H1 (cell line): ENCODE results near the gene AMPD3. TPM values are rescaled to one million over a fixed set of nuclear protein-coding genes. Genes with fewer than 3 reads are reported as not detected.

ENCODE experiments used
- BACH1 ChIP-seq: IDR thresholded peaks from 2 replicates; pipeline ENCODE4 v1.6.1; 2012; ENCODE audit warnings: low read length, improper control_type of control experiment
- BCL11A ChIP-seq, 2 experiments: IDR thresholded peaks; one replicate each; pipeline ENCODE4 v1.6.1; 2011; ENCODE audit warnings: low read depth in 2 of 2, low read length in 2 of 2, mild to moderate bottlenecking in 2 of 2
- BRCA1 ChIP-seq: IDR thresholded peaks from 2 replicates; pipeline ENCODE4 v1.6.1; 2012; ENCODE audit warnings: low read depth, low read length, improper control_type of control experiment
- CHD2 ChIP-seq: IDR thresholded peaks from 2 replicates; pipeline ENCODE4 v1.6.1; 2012; ENCODE audit warnings: low read length, improper control_type of control experiment
- HDAC2 ChIP-seq, 2 experiments: fragments of 300-600 bp in 1 of 2; sonication (generic) in 1 of 2; IDR thresholded peaks; 2 replicates each; pipeline ENCODE4 v1.6.1; 2011 to 2012; ENCODE audit warnings: low read depth in 2 of 2, low read length in 2 of 2, mild to moderate bottlenecking in 2 of 2, moderate library complexity in 2 of 2, borderline replicate concordance in 1 of 2, inconsistent platforms in 1 of 2
- HDAC6 ChIP-seq: IDR thresholded peaks from one replicate; pipeline ENCODE4 v1.7.1; 2012; ENCODE audit warnings: low read depth, mild to moderate bottlenecking, inconsistent platforms, low read length, moderate library complexity
- KDM1A ChIP-seq: fragments of 200-600, 300-600 bp; sonication (generic); IDR thresholded peaks from 2 replicates; pipeline ENCODE4 v1.7.1; 2016; ENCODE audit warnings: mild to moderate bottlenecking, low read length, borderline replicate concordance
- MAFK ChIP-seq: IDR thresholded peaks from 2 replicates; pipeline ENCODE4 v1.6.1; 2012; ENCODE audit warnings: low read depth, mild to moderate bottlenecking, improper control_type of control experiment, low read length
- POLR2A ChIP-seq, 2 experiments: IDR thresholded peaks; 1 replicate in 1 of 2; 2 replicates in 1 of 2; pipeline ENCODE4 v1.6.1; 2011; ENCODE audit warnings: low read depth in 2 of 2, low read length in 2 of 2, mild to moderate bottlenecking in 2 of 2; ENCODE audit errors: control extremely low read depth in 1 of 2
- POLR2AphosphoS5 ChIP-seq: IDR thresholded peaks from 2 replicates; pipeline ENCODE4 v1.6.1; 2011; ENCODE audit warnings: low read depth, low read length
- RXRA ChIP-seq: IDR thresholded peaks from 2 replicates; pipeline ENCODE4 v1.6.1; 2011; ENCODE audit warnings: low read depth, mild to moderate bottlenecking, low read length, moderate library complexity; ENCODE audit not compliant: insufficient read depth
- SP1 ChIP-seq: IDR thresholded peaks from 2 replicates; pipeline ENCODE4 v1.6.1; 2011; ENCODE audit warnings: low read depth, low read length
- SP4 ChIP-seq: IDR thresholded peaks from 2 replicates; pipeline ENCODE4 v1.6.1; 2012; ENCODE audit warnings: low read length, inconsistent platforms
- TAF1 ChIP-seq: IDR thresholded peaks from 2 replicates; pipeline ENCODE4 v1.6.1; 2011; ENCODE audit warnings: mild to moderate bottlenecking, low read depth, low read length
- TBP ChIP-seq: IDR thresholded peaks from 2 replicates; pipeline ENCODE4 v1.6.1; 2011; ENCODE audit warnings: low read depth, low read length, improper control_type of control experiment
- TCF12 ChIP-seq: IDR thresholded peaks from 2 replicates; pipeline ENCODE4 v1.6.1; 2011; ENCODE audit warnings: low read depth, mild to moderate bottlenecking, low read length
- YY1 ChIP-seq: IDR thresholded peaks from 2 replicates; pipeline ENCODE4 v1.6.1; 2011; ENCODE audit warnings: low read depth, mild to moderate bottlenecking, low read length
- polyA plus RNA-seq, 7 experiments: library from polyadenylated mRNA; depleted of rRNA in 3 of 7; stranded (reverse) in 5 of 7; unstranded in 2 of 7; fragments of >200 nt in 5 of 7; fragments of 200-250 nt in 2 of 7; gene quantifications; 1 replicate in 5 of 7; 2 replicates in 1 of 7; 4 replicates in 1 of 7; pipeline versions ENCODE4 v1.2.1 to v1.2.3, GENCODE V29; 2011 to 2013; ENCODE audit warnings: missing spikeins in 2 of 7, mixed read lengths in 2 of 7
- total RNA-seq: library from RNA; stranded (reverse); fragmentation: NEBNext Ultra II Directional; extraction: Animal tissue kit (Norgen Biotek cat#: 25700); gene quantifications from 2 replicates; pipeline ENCODE4 v1.2.1, GENCODE V29; 2021
- TF ChIP-seq, protein P1 (sequence below): IDR thresholded peaks from 2 replicates; pipeline ENCODE4 v1.6.1; 2012; ENCODE audit warnings: inconsistent platforms
- TF ChIP-seq, protein P2 (sequence below), 3 experiments: IDR thresholded peaks; 1 replicate in 2 of 3; 2 replicates in 1 of 3; pipeline versions ENCODE4 v1.5.1 to v1.6.1; 2011; ENCODE audit warnings: low read length in 3 of 3, mild to moderate bottlenecking in 3 of 3, inconsistent platforms in 2 of 3, low read depth in 1 of 3, moderate library complexity in 1 of 3; ENCODE audit not compliant: insufficient read depth in 1 of 3; ENCODE audit errors: control extremely low read depth in 1 of 3
- TF ChIP-seq, protein P3 (sequence below): IDR thresholded peaks from 2 replicates; pipeline ENCODE4 v1.6.1; 2012; ENCODE audit warnings: inconsistent platforms
- TF ChIP-seq, protein P4 (sequence below): IDR thresholded peaks from 2 replicates; pipeline ENCODE4 v1.6.1; 2011; ENCODE audit warnings: low read depth, mild to moderate bottlenecking, low read length; ENCODE audit not compliant: insufficient read depth

AMPD3 gene
- total and polyA plus RNA-seq, 2 of the 8 experiments (the other 6 are each of a cell fraction or from before 2014, with no cell fraction given), result 4.0 to 6.3 TPM

DNA sequence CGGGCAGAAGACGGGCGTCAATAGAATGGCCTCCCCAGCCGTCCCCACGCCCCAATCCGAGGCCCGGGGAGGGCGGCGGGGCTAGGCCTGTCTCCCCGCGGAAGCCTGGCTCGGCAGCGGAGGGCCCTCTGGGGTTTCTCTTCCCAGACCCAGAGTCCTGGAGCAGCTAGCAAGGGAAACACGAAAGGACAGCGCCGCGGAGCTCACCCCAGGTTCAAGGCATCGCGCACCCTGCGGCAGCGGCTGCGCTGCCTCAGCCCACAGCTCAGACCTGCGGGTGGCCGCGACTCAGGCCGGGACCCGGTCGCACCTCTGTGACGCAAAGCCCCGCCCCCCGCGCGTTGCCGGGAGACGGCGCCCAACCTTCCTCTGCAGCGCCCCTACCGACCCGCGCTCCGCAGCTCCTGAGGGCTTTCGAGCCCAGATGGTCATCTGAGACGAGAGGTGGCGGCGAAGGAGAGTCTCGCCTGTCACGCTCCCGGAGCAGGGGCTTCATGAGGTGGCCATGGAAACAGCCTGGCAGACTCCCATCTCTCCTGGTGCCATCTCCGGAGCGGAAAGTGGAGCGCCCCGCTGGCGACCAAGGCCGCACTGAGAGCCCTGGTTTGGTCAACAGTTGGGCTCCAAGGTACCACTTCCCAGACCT, 86.0 kb downstream of the AMPD3 start, which contains the start of gene RNF141 (continued):
- TF ChIP-seq POLR2AphosphoS5 (peak; percentile 94), BACH1 (no peak), MAFK (no peak; the same call in 1 of the 2 replicates), KDM1A (no peak), SP4 (peak; percentile 41; the same call in 1 of the 2 replicates), POLR2A (IDR thresholded peaks at IDR 0.05; ENCODE audit: control extremely low read depth in 1 of 2, low read depth in 2 of 2, low read length in 2 of 2) (peak; percentile 91 to 96), TCF12 (no peak), BCL11A (IDR thresholded peaks at IDR 0.05; ENCODE audit: low read depth in 2 of 2, low read length in 2 of 2) (no peak), TAF1 (peak; percentile 93), BRCA1 (peak; percentile 58; the same call in 1 of the 2 replicates), HDAC6 (no peak), RXRA (no peak), SP1 (peak; percentile 83), CHD2 (0 out of 2 replicates have a peak, but pooled peaks have one; percentile 9), HDAC2 (IDR thresholded peaks at IDR 0.05; ENCODE audit: borderline replicate concordance in 1 of 2, low read depth in 2 of 2, low read length in 2 of 2) (0 out of 4 replicates have a peak, but pooled peaks of 1 of the 2 experiments have one; percentile 20), TBP (peak; percentile 86), YY1 (peak; percentile 40)
- TF ChIP-seq, protein P1, sequence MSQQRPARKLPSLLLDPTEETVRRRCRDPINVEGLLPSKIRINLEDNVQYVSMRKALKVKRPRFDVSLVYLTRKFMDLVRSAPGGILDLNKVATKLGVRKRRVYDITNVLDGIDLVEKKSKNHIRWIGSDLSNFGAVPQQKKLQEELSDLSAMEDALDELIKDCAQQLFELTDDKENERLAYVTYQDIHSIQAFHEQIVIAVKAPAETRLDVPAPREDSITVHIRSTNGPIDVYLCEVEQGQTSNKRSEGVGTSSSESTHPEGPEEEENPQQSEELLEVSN, result peak; percentile 41; the same call in 1 of the 2 replicates
- TF ChIP-seq, protein P2, sequence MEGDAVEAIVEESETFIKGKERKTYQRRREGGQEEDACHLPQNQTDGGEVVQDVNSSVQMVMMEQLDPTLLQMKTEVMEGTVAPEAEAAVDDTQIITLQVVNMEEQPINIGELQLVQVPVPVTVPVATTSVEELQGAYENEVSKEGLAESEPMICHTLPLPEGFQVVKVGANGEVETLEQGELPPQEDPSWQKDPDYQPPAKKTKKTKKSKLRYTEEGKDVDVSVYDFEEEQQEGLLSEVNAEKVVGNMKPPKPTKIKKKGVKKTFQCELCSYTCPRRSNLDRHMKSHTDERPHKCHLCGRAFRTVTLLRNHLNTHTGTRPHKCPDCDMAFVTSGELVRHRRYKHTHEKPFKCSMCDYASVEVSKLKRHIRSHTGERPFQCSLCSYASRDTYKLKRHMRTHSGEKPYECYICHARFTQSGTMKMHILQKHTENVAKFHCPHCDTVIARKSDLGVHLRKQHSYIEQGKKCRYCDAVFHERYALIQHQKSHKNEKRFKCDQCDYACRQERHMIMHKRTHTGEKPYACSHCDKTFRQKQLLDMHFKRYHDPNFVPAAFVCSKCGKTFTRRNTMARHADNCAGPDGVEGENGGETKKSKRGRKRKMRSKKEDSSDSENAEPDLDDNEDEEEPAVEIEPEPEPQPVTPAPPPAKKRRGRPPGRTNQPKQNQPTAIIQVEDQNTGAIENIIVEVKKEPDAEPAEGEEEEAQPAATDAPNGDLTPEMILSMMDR (IDR thresholded peaks at IDR 0.05; ENCODE audit: control extremely low read depth in 1 of 3, insufficient read depth in 1 of 3, low read depth in 1 of 3, low read length in 3 of 3), result peak; percentile 73 to 90 (median 82)
- TF ChIP-seq, protein P3, sequence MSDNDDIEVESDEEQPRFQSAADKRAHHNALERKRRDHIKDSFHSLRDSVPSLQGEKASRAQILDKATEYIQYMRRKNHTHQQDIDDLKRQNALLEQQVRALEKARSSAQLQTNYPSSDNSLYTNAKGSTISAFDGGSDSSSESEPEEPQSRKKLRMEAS, result peak; percentile 55
- TF ChIP-seq, protein P4, sequence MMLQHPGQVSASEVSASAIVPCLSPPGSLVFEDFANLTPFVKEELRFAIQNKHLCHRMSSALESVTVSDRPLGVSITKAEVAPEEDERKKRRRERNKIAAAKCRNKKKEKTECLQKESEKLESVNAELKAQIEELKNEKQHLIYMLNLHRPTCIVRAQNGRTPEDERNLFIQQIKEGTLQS, result peak; percentile 91
